ENCODE data around the gene CACNA1E.

GRCh38 chr1:181746224-181746623, 262.9 kb downstream of the CACNA1E start:
- TF ChIP-seq CTCF (conservative IDR thresholded peaks at IDR 0.05; ENCODE audit: low read depth, low read length): no peak
- no peak for TF ChIP-seq RFX5 (IDR thresholded peaks at IDR 0.05; ENCODE audit: low read depth, low read length)
- no peak for TF ChIP-seq USF2 (IDR thresholded peaks at IDR 0.05; ENCODE audit: low read depth, low read length)

Data from IMR-90 (cell line).